ENCODE data around the gene ZNF76.

Gene ZNF76

DNA sequence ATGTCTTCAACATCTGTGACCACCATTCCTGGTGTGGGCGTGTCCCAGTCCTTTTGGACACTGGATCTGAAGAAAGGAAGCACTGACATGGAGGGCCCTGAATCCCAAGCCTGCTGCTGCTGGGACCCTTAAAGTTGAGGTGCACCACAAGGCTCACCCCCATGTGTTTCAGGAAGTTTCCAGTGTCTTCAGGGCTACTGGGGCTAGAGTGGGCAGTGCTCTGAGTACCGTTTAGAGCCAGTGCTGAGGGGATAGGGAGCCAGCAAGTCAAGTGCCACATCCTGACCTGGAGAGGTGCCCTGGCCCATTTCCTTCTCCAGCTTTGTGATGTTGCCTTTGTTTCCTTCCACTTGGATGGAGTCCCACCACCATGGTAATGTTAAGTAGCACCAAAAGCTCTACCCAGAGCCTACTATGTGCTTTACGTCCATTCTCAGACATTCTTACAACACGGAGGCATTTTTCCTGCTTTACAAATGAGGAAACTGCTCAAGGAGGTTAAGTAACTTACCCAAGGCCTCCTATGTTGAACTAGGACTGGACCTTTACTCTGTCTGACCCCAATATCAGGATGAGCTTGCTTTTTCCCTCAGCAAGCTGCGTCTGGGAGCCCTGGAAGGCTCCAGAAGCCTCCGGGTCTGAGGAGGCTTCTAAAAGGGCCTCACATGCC lies 37.5 kb downstream of the ZNF76 start:
- Histone ChIP-seq H3K9ac (ENCODE audit: low read length) (peak overlapping the region; percentile 42), H3K4me3 (ENCODE audit: low read length) (no peak overlapping the region), H3K36me3 (replicated peaks; ENCODE audit: insufficient read depth, low read length) (no peaks in the 10 kb centered on the region), H3F3A (ENCODE audit: insufficient read depth, low read length) (peaks cover 10% of the 10 kb centered on the region), H2AFZ (ENCODE audit: low read length) (peak overlapping the region; percentile 54), H3K9me3 (replicated peaks; ENCODE audit: insufficient read depth, low read length) (no peaks in the 10 kb centered on the region), H3K79me2 (ENCODE audit: low read length) (peaks cover 39% of the 10 kb centered on the region), H3K4me2 (ENCODE audit: low read depth, low read length) (peak overlapping the region; percentile 47; the same call in 1 of the 2 replicates), H3K9me2 (replicated peaks; ENCODE audit: insufficient read depth, low read length) (no peaks in the 10 kb centered on the region), H3K27me3 (replicated peaks; ENCODE audit: insufficient read depth, low read length) (no peaks in the 10 kb centered on the region), H4K20me1 (ENCODE audit: insufficient read depth, low read length) (no peaks in the 10 kb centered on the region), H3K27ac (ENCODE audit: low read length) (peak overlapping the region; percentile 58; the same call in 1 of the 2 replicates), H3K4me1 (ENCODE audit: low read length) (peaks cover 40% of the 10 kb centered on the region)
- TF ChIP-seq EZH2 (optimal IDR thresholded peaks at IDR 0.05; ENCODE audit: low read depth, low read length), result no peak
- no peak for DNase-seq

DNA sequence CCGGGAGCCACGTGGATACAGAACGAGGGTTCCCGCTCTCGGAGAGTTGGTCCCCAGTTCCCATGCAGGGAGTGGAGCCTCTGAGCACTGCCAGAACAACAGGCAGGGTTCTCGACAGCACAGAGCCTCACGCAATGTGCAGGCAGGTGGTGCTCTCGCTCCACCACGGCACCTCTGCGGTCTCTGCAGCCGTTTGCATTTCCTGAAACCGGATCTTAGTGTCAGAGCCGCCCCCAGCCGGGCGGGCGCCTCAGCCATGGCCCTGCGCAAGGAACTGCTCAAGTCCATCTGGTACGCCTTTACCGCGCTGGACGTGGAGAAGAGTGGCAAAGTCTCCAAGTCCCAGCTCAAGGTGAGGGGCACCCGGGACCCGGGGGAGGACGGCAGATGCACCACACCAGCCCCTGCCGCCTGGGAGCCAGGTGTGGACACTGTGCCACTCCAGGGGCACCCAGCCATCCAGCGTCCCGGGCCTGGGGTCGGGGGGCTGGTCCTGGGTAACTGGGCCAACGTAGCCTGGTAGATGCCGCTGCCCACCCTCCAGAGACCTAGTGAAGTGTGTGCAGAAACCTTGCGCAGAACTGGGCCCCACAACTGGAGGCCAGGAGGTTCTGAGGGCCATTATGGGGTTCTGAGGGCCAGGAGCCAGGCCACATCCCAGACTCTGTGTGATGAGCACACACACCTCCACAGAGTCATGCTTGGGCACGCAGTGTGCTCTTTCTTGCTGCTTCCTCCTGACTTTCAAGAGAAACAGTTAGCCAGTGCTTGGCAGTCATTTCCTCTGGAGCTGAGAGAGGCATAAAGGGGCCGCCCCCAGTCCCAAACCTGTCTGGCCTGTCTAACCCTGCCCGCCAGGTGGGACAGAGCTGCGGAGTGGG lies 38.3 kb downstream of the ZNF76 start, which contains the start of gene DEF6:
DEF6 (plus strand) TSS at position 218 of the 881 bp plus-strand sequence; CDS start at position 257, 39 bp downstream.
- Histone ChIP-seq H3K4me3 (ENCODE audit: low read length) (peak within 1 kb of the TSS; percentile 80), H3K4me1 (ENCODE audit: low read length) (peaks cover 44% of the 10 kb centered on the region), H3K4me2 (ENCODE audit: low read depth, low read length) (peak within 1 kb of the TSS; percentile 61), H3K36me3 (replicated peaks; ENCODE audit: insufficient read depth, low read length) (no peaks in the 10 kb centered on the region), H3K9ac (ENCODE audit: low read length) (peak within 1 kb of the TSS; percentile 86), H3K27ac (ENCODE audit: low read length) (peak within 1 kb of the TSS; percentile 58), H3K27me3 (replicated peaks; ENCODE audit: insufficient read depth, low read length) (no peaks in the 10 kb centered on the region), H3K79me2 (ENCODE audit: low read length) (peaks cover 39% of the 10 kb centered on the region), H4K20me1 (ENCODE audit: insufficient read depth, low read length) (no peaks in the 10 kb centered on the region), H2AFZ (ENCODE audit: low read length) (peak within 1 kb of the TSS; percentile 54), H3K9me2 (replicated peaks; ENCODE audit: insufficient read depth, low read length) (no peaks in the 10 kb centered on the region), H3F3A (ENCODE audit: insufficient read depth, low read length) (peaks cover 17% of the 10 kb centered on the region), H3K9me3 (replicated peaks; ENCODE audit: insufficient read depth, low read length) (no peaks in the 10 kb centered on the region)
- TF ChIP-seq EZH2 (optimal IDR thresholded peaks at IDR 0.05; ENCODE audit: low read depth, low read length), result no peak
- no peak for TF ChIP-seq EZH2phosphoT487 (IDR thresholded peaks at IDR 0.05; ENCODE audit: low read length)
- TF ChIP-seq, protein P1, sequence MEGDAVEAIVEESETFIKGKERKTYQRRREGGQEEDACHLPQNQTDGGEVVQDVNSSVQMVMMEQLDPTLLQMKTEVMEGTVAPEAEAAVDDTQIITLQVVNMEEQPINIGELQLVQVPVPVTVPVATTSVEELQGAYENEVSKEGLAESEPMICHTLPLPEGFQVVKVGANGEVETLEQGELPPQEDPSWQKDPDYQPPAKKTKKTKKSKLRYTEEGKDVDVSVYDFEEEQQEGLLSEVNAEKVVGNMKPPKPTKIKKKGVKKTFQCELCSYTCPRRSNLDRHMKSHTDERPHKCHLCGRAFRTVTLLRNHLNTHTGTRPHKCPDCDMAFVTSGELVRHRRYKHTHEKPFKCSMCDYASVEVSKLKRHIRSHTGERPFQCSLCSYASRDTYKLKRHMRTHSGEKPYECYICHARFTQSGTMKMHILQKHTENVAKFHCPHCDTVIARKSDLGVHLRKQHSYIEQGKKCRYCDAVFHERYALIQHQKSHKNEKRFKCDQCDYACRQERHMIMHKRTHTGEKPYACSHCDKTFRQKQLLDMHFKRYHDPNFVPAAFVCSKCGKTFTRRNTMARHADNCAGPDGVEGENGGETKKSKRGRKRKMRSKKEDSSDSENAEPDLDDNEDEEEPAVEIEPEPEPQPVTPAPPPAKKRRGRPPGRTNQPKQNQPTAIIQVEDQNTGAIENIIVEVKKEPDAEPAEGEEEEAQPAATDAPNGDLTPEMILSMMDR (IDR thresholded peaks at IDR 0.05; ENCODE audit: low read length), result peak; percentile 93
- peak; percentile 94 for DNase-seq

GRCh38 chr6:35298625-35299140 lies 39.1 kb downstream of the ZNF76 start:
- no peaks in the 10 kb centered on the region for H4K20me1 ChIP-seq (ENCODE audit: insufficient read depth, low read length)
- DNase-seq, result peak; percentile 30
- H3K9me2 ChIP-seq (replicated peaks; ENCODE audit: insufficient read depth, low read length), result no peaks in the 10 kb centered on the region
- H3K9me3 ChIP-seq (replicated peaks; ENCODE audit: insufficient read depth, low read length), result no peaks in the 10 kb centered on the region
- peak overlapping the region; percentile 86 for H3K9ac ChIP-seq (ENCODE audit: low read length)
- TF ChIP-seq EZH2phosphoT487 (IDR thresholded peaks at IDR 0.05; ENCODE audit: low read length), result no peak
- TF ChIP-seq, protein P1 (IDR thresholded peaks at IDR 0.05; ENCODE audit: low read length), result no peak
- TF ChIP-seq EZH2 (optimal IDR thresholded peaks at IDR 0.05; ENCODE audit: low read depth, low read length), result no peak
- no peaks in the 10 kb centered on the region for H3K36me3 ChIP-seq (replicated peaks; ENCODE audit: insufficient read depth, low read length)
- no peaks in the 10 kb centered on the region for H3K27me3 ChIP-seq (replicated peaks; ENCODE audit: insufficient read depth, low read length)
- peak overlapping the region; percentile 61 for H3K4me2 ChIP-seq (ENCODE audit: low read depth, low read length)
- peaks cover 46% of the 10 kb centered on the region for H3K79me2 ChIP-seq (ENCODE audit: low read length)
- H3F3A ChIP-seq (ENCODE audit: insufficient read depth, low read length), result peaks cover 26% of the 10 kb centered on the region
- H3K27ac ChIP-seq (ENCODE audit: low read length), result peak overlapping the region; percentile 58; the same call in 1 of the 2 replicates
- H2AFZ ChIP-seq (ENCODE audit: low read length), result no peak overlapping the region
- peak overlapping the region; percentile 80 for H3K4me3 ChIP-seq (ENCODE audit: low read length)
- H3K4me1 ChIP-seq (ENCODE audit: low read length), result peaks cover 50% of the 10 kb centered on the region

Measured in MM.1S (cell line).